HepG2 (cell line): Measurements from ENCODE around the gene SLC1A2. TPM values are rescaled to one million over a fixed set of nuclear protein-coding genes. Genes with fewer than 3 reads are reported as not detected.

Experiments used
- ATAC-seq: fragments of 200-7000 bp; cut with Tn5 transposase; 3 replicates; pipeline ENCODE4 v1.9.1; 2020; ENCODE audit warnings: mild to moderate bottlenecking, moderate library complexity
- BruUV-seq: library from RNA; stranded (reverse); fragments of 400-500 nt; replicated peaks from 2 replicates; lab custom pipeline; 2021; lab: Mats Ljungman, UMichigan
- CTCF ChIA-PET: fragments of 300-600 bp; formaldehyde crosslinking; extraction: SDS; loops from one replicate; lab custom pipeline; 2021; ENCODE audit warnings: low total read pairs, inconsistent platforms, low intra/inter-chr PET ratio; lab: Yijun Ruan, JAX
- POLR2A ChIA-PET: fragments of 350-600 bp; sonication (Branson Sonifier 250); formaldehyde crosslinking; loops from one replicate; lab custom pipeline; 2020; ENCODE audit warnings: antibody characterized with exemption, inconsistent platforms; lab: Yijun Ruan, JAX
- DNase-seq: peaks from one replicate; pipeline ENCODE4 v3.0.0-alpha.2; 2015; ENCODE audit warnings: low spot score
- FAIRE-seq: peaks from 3 replicates; lab custom pipeline; 2011; peaks lifted over from hg19 to GRCh38; lab: Jason Lieb, UNC
- H2AFZ ChIP-seq: one replicate; pipeline ENCODE4 v1.6.1; 2011; ENCODE audit warnings: low read length, inconsistent platforms
- H3K27ac ChIP-seq: fragments of 300-600 bp; 3 replicates; pipeline ENCODE4 v1.8.0; 2011; ENCODE audit warnings: mixed run types, mild to moderate bottlenecking, mixed read lengths, low read length, inconsistent platforms; ENCODE audit not compliant: insufficient read depth; ENCODE audit errors: extremely low read length
- H3K27me3 ChIP-seq, 2 experiments: fragments of 200-600 bp in 1 of 2; 2 replicates in 1 of 2; 3 replicates in 1 of 2; pipeline versions ENCODE4 v1.6.0 to v1.8.0; 2011; ENCODE audit warnings: low read length in 2 of 2, mild to moderate bottlenecking in 2 of 2, moderate library complexity in 2 of 2, inconsistent platforms in 1 of 2; ENCODE audit not compliant: insufficient read depth in 2 of 2, control insufficient read depth in 1 of 2
- H3K36me3 ChIP-seq, 2 experiments: fragments of 200-600 bp in 1 of 2; replicated peaks in 1 of 2; 2 replicates in 1 of 2; 3 replicates in 1 of 2; pipeline versions ENCODE4 v1.5.1 to v1.8.0; 2011; ENCODE audit warnings: low read length in 2 of 2, inconsistent platforms in 1 of 2; ENCODE audit not compliant: insufficient read depth in 2 of 2, control insufficient read depth in 1 of 2
- H3K4me1 ChIP-seq: 2 replicates; pipeline ENCODE4 v1.5.1; 2012; ENCODE audit warnings: low read length, inconsistent platforms; ENCODE audit not compliant: insufficient read depth
- H3K4me2 ChIP-seq: 2 replicates; pipeline ENCODE4 v1.6.0; 2011; ENCODE audit warnings: low read depth, low read length, inconsistent platforms
- H3K4me3 ChIP-seq, 3 experiments: fragments of 200-600 bp in 1 of 3; sonication (generic), shearing (Covaris generic) in 1 of 3; replicated peaks in 1 of 3; 2 replicates each; pipeline ENCODE4 v1.5.1; 2011 to 2016; ENCODE audit warnings: low read length in 3 of 3, inconsistent platforms in 2 of 3, low read depth in 2 of 3, mild to moderate bottlenecking in 2 of 3, control low read depth in 1 of 3, mixed read lengths in 1 of 3; ENCODE audit not compliant: insufficient read depth in 1 of 3
- H3K79me2 ChIP-seq: one replicate; pipeline ENCODE4 v1.6.1; 2011; ENCODE audit warnings: low read length, inconsistent platforms; ENCODE audit not compliant: insufficient read depth
- H3K9ac ChIP-seq: 2 replicates; pipeline ENCODE4 v1.6.0; 2011; ENCODE audit warnings: mild to moderate bottlenecking, low read depth, low read length, inconsistent platforms; ENCODE audit not compliant: insufficient read depth
- H3K9me3 ChIP-seq: 2 replicates; pipeline ENCODE4 v1.5.1; 2012; ENCODE audit warnings: mild to moderate bottlenecking, low read length
- H4K20me1 ChIP-seq: 2 replicates; pipeline ENCODE4 v1.6.0; 2011; ENCODE audit warnings: inconsistent platforms, mild to moderate bottlenecking, low read length, moderate library complexity; ENCODE audit not compliant: insufficient read depth
- CEBPB ChIP-seq: IDR thresholded peaks from 2 replicates; pipeline ENCODE4 v1.6.1; 2011; ENCODE audit warnings: low read depth, low read length, improper control_type of control experiment, borderline replicate concordance
- GLI4 ChIP-seq: sonication (generic); formaldehyde crosslinking; IDR thresholded peaks from 2 replicates; pipeline ENCODE4 v1.5.1; 2020; ENCODE audit warnings: missing genetic modification reagents, mild to moderate bottlenecking, moderate library complexity, borderline replicate concordance
- HDAC1 ChIP-seq: sonication (generic); formaldehyde crosslinking; IDR thresholded peaks from 2 replicates; pipeline ENCODE4 v1.5.1; 2020; ENCODE audit warnings: mild to moderate bottlenecking, missing genetic modification reagents
- LCORL ChIP-seq, 2 experiments: fragments of 450-650 bp in 1 of 2; sonication (generic) in 1 of 2; formaldehyde crosslinking in 1 of 2; IDR thresholded peaks; 2 replicates each; pipeline versions ENCODE4 v1.5.0 to v1.6.1; 2017 to 2020; ENCODE audit warnings: antibody characterized with exemption in 1 of 2, missing genetic modification reagents in 1 of 2
- PLSCR1 ChIP-seq: sonication (generic); formaldehyde crosslinking; IDR thresholded peaks from 2 replicates; pipeline ENCODE4 v1.5.0; 2020; ENCODE audit warnings: missing genetic modification reagents, mild to moderate bottlenecking, borderline replicate concordance
- ZNF274 ChIP-seq: sonication (generic); formaldehyde crosslinking; IDR thresholded peaks from 2 replicates; pipeline ENCODE4 v1.5.1; 2020; ENCODE audit warnings: mild to moderate bottlenecking, missing genetic modification reagents
- ZNF703 ChIP-seq: sonication (generic); formaldehyde crosslinking; IDR thresholded peaks from 2 replicates; pipeline ENCODE4 v1.5.1; 2020; ENCODE audit warnings: missing genetic modification reagents, mild to moderate bottlenecking, moderate library complexity, borderline replicate concordance
- ZSCAN9 ChIP-seq: IDR thresholded peaks from 2 replicates; pipeline ENCODE4 v1.6.1; 2016; ENCODE audit warnings: borderline replicate concordance
- WGBS: methylation state at CpG from one replicate; pipeline ENCODE4 v1.1.6; 2017; ENCODE audit warnings: low lambda C conversion rate; 5-methylcytosine and 5-hydroxymethylcytosine counted together
- in situ Hi-C: cut with HindIII; loops from 2 replicates; pipeline ENCODE4 v1.10.0; 2017; ENCODE audit warnings: low pct_unique_long_range_greater_than_20kb; ENCODE audit not compliant: extremely low pct_ligation_motif_present
- intact Hi-C: fragments of 100-400 bp; cut with micrococcal nuclease; formaldehyde crosslinking; loops from one replicate; pipeline ENCODE4 v1.10.0; 2022; ENCODE audit not compliant: unreplicated experiment
- polyA plus RNA-seq, 8 experiments: library from polyadenylated mRNA; depleted of rRNA in 3 of 8; stranded (reverse) in 7 of 8; unstranded in 1 of 8; fragments of >200 nt; fragmentation: Illumina TruSeq in 4 of 8; extraction: Trizol in 4 of 8; gene quantifications; 2 replicates each; pipeline versions ENCODE4 v1.2.1 to v1.2.3, GENCODE V29; 2011 to 2016; ENCODE audit warnings: low read depth in 4 of 8, missing spikeins in 1 of 8, mixed read lengths in 1 of 8; ENCODE audit not compliant: insufficient read depth in 1 of 8
- total RNA-seq, 5 experiments: library from RNA; depleted of rRNA; stranded (reverse); fragments of >200 nt; fragmentation: Illumina TruSeq; extraction: Trizol; gene quantifications; 2 replicates each; pipeline ENCODE4 v1.2.3, GENCODE V29; 2016; ENCODE audit warnings: low read depth in 1 of 5

Gene SLC1A2
- total and polyA plus RNA-seq, 2 of the 13 experiments (the other 11 are each of a cell fraction or from before 2014, with no cell fraction given) = 23.2 to 43.2 TPM

- FAIRE-seq (no peak), DNase-seq (no peak), ATAC-seq (no peak)
- peaks cover 8% of the 10 kb centered on the region for H3K79me2 ChIP-seq
- H2AFZ ChIP-seq = no peak overlapping the region
- WGBS = 90% methylated on average over 1 of the region's 1 CpG
- H3K27me3 ChIP-seq = no peaks in the 10 kb centered on the region
- POLR2A ChIA-PET = interaction anchor here (1.0 to 2.9 kb wide), 9 partner anchors 9 to 406 kb away, joined by 3 to 22 read pairs (median 5); no protein-coding TSS in a partner anchor
- no TSS peak for BruUV-seq
- H3K9ac ChIP-seq = no peak overlapping the region
- H3K9me3 ChIP-seq = no peaks in the 10 kb centered on the region
- peak overlapping the region; percentile 19 for H3K27ac ChIP-seq
- H3K4me2 ChIP-seq = no peak overlapping the region; the same call in 1 of the 2 replicates
- no peaks in the 10 kb centered on the region for H3K36me3 ChIP-seq
- in situ Hi-C loops = no loop called here
- TF ChIP-seq LCORL (IDR thresholded peaks at IDR 0.05) = no peak
- no peak for TF ChIP-seq LCORL (CRISPR knock-in tag; IDR thresholded peaks at IDR 0.05)
- TF ChIP-seq ZSCAN9 (CRISPR knock-in tag) = 0 out of 2 replicates have a peak, but pooled peaks have one; percentile 11
- TF ChIP-seq ZNF274 (CRISPR knock-in tag) = no peak
- 0 out of 2 replicates have a peak, but pooled peaks have one; percentile 13 for TF ChIP-seq HDAC1 (CRISPR knock-in tag)
- TF ChIP-seq ZNF703 = no peak
- no peak for TF ChIP-seq PLSCR1 (CRISPR knock-in tag)
- intact Hi-C loops = no loop called here
- CTCF ChIA-PET = no interaction called here
- peaks cover 2% of the 10 kb centered on the region; the same call in 1 of the 2 replicates for H4K20me1 ChIP-seq
- H3K4me3 ChIP-seq = no peak overlapping the region
- peaks cover 29% of the 10 kb centered on the region for H3K4me1 ChIP-seq
Observed at GRCh38 chr11:35336726-35337125, 82.6 kb downstream of the SLC1A2 start.

GRCh38 chr11:35335226-35335625 lies 84.1 kb downstream of the SLC1A2 start:
- Histone ChIP-seq H3K27ac (no peak overlapping the region), H3K4me1 (peaks cover 18% of the 10 kb centered on the region), H3K9me3 (no peaks in the 10 kb centered on the region), H4K20me1 (peaks cover 2% of the 10 kb centered on the region; the same call in 1 of the 2 replicates), H3K36me3 (no peaks in the 10 kb centered on the region), H3K27me3 (no peaks in the 10 kb centered on the region), H3K9ac (no peak overlapping the region), H3K79me2 (peaks cover 8% of the 10 kb centered on the region), H3K4me3 (no peak overlapping the region), H3K4me2 (no peak overlapping the region), H2AFZ (no peak overlapping the region)
- POLR2A ChIA-PET = interaction anchor here (2.3 kb wide), 1 partner anchor 31 kb away, joined by 13 read pairs; no protein-coding TSS in a partner anchor
- BruUV-seq = no TSS peak
- intact Hi-C loops (no loop called here), in situ Hi-C loops (no loop called here)
- FAIRE-seq (no peak), DNase-seq (no peak), ATAC-seq (no peak)
- 100% methylated on average over 2 of the region's 2 CpGs for WGBS
- TF ChIP-seq GLI4 (no peak), CEBPB (0 out of 2 replicates have a peak, but pooled peaks have one; percentile 8)
- CTCF ChIA-PET = no interaction called here
